Inflammatory macrophage treated with lipopolysaccharide for 1 hour (primary cell): ENCODE measurements around the gene SIAH3.
A peak's percentile ranks its signal among the peaks of the same experiment; 100 is the strongest.

Experiments
- DNase-seq, 2 donors: peaks; one replicate each; pipeline ENCODE4 v3.0.0-alpha.2; 2020 to 2022

Gene SIAH3

GRCh38 chr13:45860240-45860639 lies 8.7 kb upstream of the SIAH3 start:
- no peak for DNase-seq

- no peak for DNase-seq
These were observed 8.2 kb upstream of the SIAH3 start for GRCh38 chr13:45859705-45860104.

- DNase-seq, result no peak
These were observed 941 bp upstream of the SIAH3 start for GRCh38 chr13:45852494-45852893.

GRCh38 chr13:45851956-45852355 lies 403 bp upstream of the SIAH3 start:
- no peak for DNase-seq

- no peak for DNase-seq
These were observed 1.4 kb downstream of the SIAH3 start for GRCh38 chr13:45850027-45850613.

GRCh38 chr13:45849408-45849807 lies 2.1 kb downstream of the SIAH3 start:
- no peak for DNase-seq

GRCh38 chr13:45847554-45848224 lies 3.9 kb downstream of the SIAH3 start:
- peak; percentile 16 to 45 for DNase-seq

- no peak for DNase-seq
These were observed 4.9 kb downstream of the SIAH3 start for GRCh38 chr13:45846681-45847080.

GRCh38 chr13:45838171-45838745 lies 13.3 kb downstream of the SIAH3 start:
- no peak for DNase-seq

- peak in 1 of 2 donors; percentile 19 for DNase-seq
These were observed 14.4 kb downstream of the SIAH3 start for GRCh38 chr13:45837111-45837510.

GRCh38 chr13:45834411-45834994 lies 17.1 kb downstream of the SIAH3 start:
- no peak for DNase-seq

- no peak for DNase-seq
These were observed 17.7 kb downstream of the SIAH3 start for GRCh38 chr13:45833663-45834375.

- DNase-seq, result no peak
These were observed 18.3 kb downstream of the SIAH3 start for GRCh38 chr13:45833242-45833641.

- DNase-seq, result no peak
These were observed 19.7 kb downstream of the SIAH3 start for GRCh38 chr13:45831851-45832250.

- DNase-seq, result no peak
These were observed 21.4 kb downstream of the SIAH3 start for GRCh38 chr13:45830121-45830520.

GRCh38 chr13:45828256-45828968 lies 23.1 kb downstream of the SIAH3 start:
- DNase-seq, result no peak

- DNase-seq, result no peak
These were observed 24.2 kb downstream of the SIAH3 start for GRCh38 chr13:45827318-45827717.

- no peak for DNase-seq
These were observed 24.8 kb downstream of the SIAH3 start for GRCh38 chr13:45826731-45827130.

GRCh38 chr13:45825387-45825650 lies 26.2 kb downstream of the SIAH3 start:
- no peak for DNase-seq

- no peak for DNase-seq
These were observed 28.0 kb downstream of the SIAH3 start for GRCh38 chr13:45823583-45823982.

- no peak for DNase-seq
These were observed 29.7 kb downstream of the SIAH3 start for GRCh38 chr13:45821811-45822210.

- no peak for DNase-seq
These were observed 31.3 kb downstream of the SIAH3 start for GRCh38 chr13:45820106-45820838.
